GM12878 (cell line): Measurements from ENCODE around the gene PRSS58.

Experiments used
- CBFB ChIP-seq: IDR thresholded peaks from 2 replicates; pipeline ENCODE4 v1.6.1; 2016; ENCODE audit warnings: antibody characterized with exemption, low read depth
- CREM ChIP-seq: IDR thresholded peaks from 2 replicates; pipeline ENCODE4 v1.6.1; 2014; ENCODE audit warnings: antibody characterized with exemption, low read depth
- CTCF ChIP-seq, 3 experiments: IDR thresholded peaks in 2 of 3; conservative IDR thresholded peaks in 1 of 3; 2 replicates each; pipeline ENCODE4 v1.5.1; 2011; ENCODE audit warnings: low read depth in 3 of 3, low read length in 3 of 3, mild to moderate bottlenecking in 3 of 3, control low read depth in 2 of 3, moderate library complexity in 2 of 3, inconsistent platforms in 1 of 3, mixed read lengths in 1 of 3; ENCODE audit not compliant: control insufficient read depth in 2 of 3, insufficient read depth in 1 of 3; ENCODE audit errors: extremely low read depth in 1 of 3
- ESRRA ChIP-seq: IDR thresholded peaks from 2 replicates; pipeline ENCODE4 v1.6.1; 2012; ENCODE audit warnings: mild to moderate bottlenecking, low read length, improper control_type of control experiment
- FOXK2 ChIP-seq: fragments of 450-650 bp; IDR thresholded peaks from 2 replicates; pipeline ENCODE4 v1.6.1; 2017; ENCODE audit warnings: mild to moderate bottlenecking, moderate library complexity
- HSF1 ChIP-seq: fragments of 150-350 bp; IDR thresholded peaks from 2 replicates; pipeline ENCODE4 v1.6.1; 2014; ENCODE audit warnings: mild to moderate bottlenecking, low read depth, low read length
- JUNB ChIP-seq: IDR thresholded peaks from 2 replicates; pipeline ENCODE4 v1.6.1; 2016; ENCODE audit warnings: antibody characterized with exemption, mild to moderate bottlenecking
- JUND ChIP-seq: IDR thresholded peaks from 2 replicates; pipeline ENCODE4 v1.6.1; 2012; ENCODE audit warnings: low read depth, mild to moderate bottlenecking, low read length, improper control_type of control experiment, moderate library complexity
- REST ChIP-seq: IDR thresholded peaks from 2 replicates; pipeline ENCODE4 v1.6.1; 2012; ENCODE audit warnings: mild to moderate bottlenecking, low read depth, low read length
- RFX5 ChIP-seq: IDR thresholded peaks from 2 replicates; pipeline ENCODE4 v1.6.1; 2011; ENCODE audit warnings: low read depth, low read length, improper control_type of control experiment
- SMAD1 ChIP-seq: fragments of 450-650 bp; IDR thresholded peaks from 2 replicates; pipeline ENCODE4 v1.6.1; 2018; ENCODE audit warnings: mild to moderate bottlenecking, low read depth; ENCODE audit not compliant: partially characterized antibody
- TAF1 ChIP-seq: IDR thresholded peaks from 2 replicates; pipeline ENCODE4 v1.6.1; 2011; ENCODE audit warnings: mild to moderate bottlenecking, low read depth, low read length, borderline replicate concordance
- ZZZ3 ChIP-seq: IDR thresholded peaks from 2 replicates; pipeline ENCODE4 v1.6.1; 2011; ENCODE audit warnings: low read depth; ENCODE audit not compliant: control insufficient read depth, insufficient read length

GRCh38 chr7:142298627-142299026 is 40.8 kb upstream of the PRSS58 start:
- no peak for TF ChIP-seq ESRRA
- TF ChIP-seq RFX5, result no peak
- no peak for TF ChIP-seq JUND
- TF ChIP-seq REST, result no peak
- TF ChIP-seq CTCF (IDR thresholded peaks at IDR 0.05 in 2 of 3, conservative IDR thresholded peaks at IDR 0.05 in 1 of 3; ENCODE audit: control insufficient read depth in 2 of 3, extremely low read depth in 1 of 3, insufficient read depth in 1 of 3, low read depth in 3 of 3, low read length in 3 of 3), result no peak
- no peak for TF ChIP-seq ZZZ3
- TF ChIP-seq SMAD1, result no peak
- no peak for TF ChIP-seq FOXK2
- TF ChIP-seq CREM, result no peak
- TF ChIP-seq TAF1, result no peak
- no peak for TF ChIP-seq HSF1
- no peak for TF ChIP-seq JUNB
- TF ChIP-seq CBFB, result no peak
